ENCODE results near the gene DPP7.

DPP7 gene

GRCh38 chr9:137111788-137112563 lies 2.6 kb downstream of the DPP7 start:
- H3K27me3 Mint-ChIP-seq: no peaks in the 10 kb centered on the region
- H3K4me1 Mint-ChIP-seq: peaks cover 12% of the 10 kb centered on the region
- no peak for ATAC-seq
- H3K4me3 Mint-ChIP-seq: no peak overlapping the region
- H3K27ac Mint-ChIP-seq: no peak overlapping the region
- no peaks in the 10 kb centered on the region for H3K9me3 Mint-ChIP-seq
- peaks cover 13% of the 10 kb centered on the region for H3K36me3 Mint-ChIP-seq

- H3K36me3 Mint-ChIP-seq: peaks cover 13% of the 10 kb centered on the region
- no peak overlapping the region for H3K4me3 Mint-ChIP-seq
- no peak overlapping the region for H3K27ac Mint-ChIP-seq
- peaks cover 12% of the 10 kb centered on the region for H3K4me1 Mint-ChIP-seq
- no peak for ATAC-seq
- H3K9me3 Mint-ChIP-seq: no peaks in the 10 kb centered on the region
- H3K27me3 Mint-ChIP-seq: no peaks in the 10 kb centered on the region
These were observed 3.4 kb downstream of the DPP7 start for GRCh38 chr9:137110911-137111787.

- peaks cover 12% of the 10 kb centered on the region for H3K4me1 Mint-ChIP-seq
- no peak for ATAC-seq
- no peak overlapping the region for H3K27ac Mint-ChIP-seq
- no peaks in the 10 kb centered on the region for H3K9me3 Mint-ChIP-seq
- H3K27me3 Mint-ChIP-seq: no peaks in the 10 kb centered on the region
- H3K4me3 Mint-ChIP-seq: no peak overlapping the region
- peaks cover 13% of the 10 kb centered on the region for H3K36me3 Mint-ChIP-seq
These were observed 4.2 kb downstream of the DPP7 start for GRCh38 chr9:137110147-137110910.

GRCh38 chr9:137109250-137110146 lies 5.0 kb downstream of the DPP7 start:
- no peak for ATAC-seq
- Mint-ChIP-seq H3K9me3 (no peaks in the 10 kb centered on the region), H3K27me3 (no peaks in the 10 kb centered on the region), H3K4me3 (no peak overlapping the region), H3K36me3 (peaks cover 13% of the 10 kb centered on the region), H3K27ac (no peak overlapping the region), H3K4me1 (peaks cover 12% of the 10 kb centered on the region)

GRCh38 chr9:137108608-137109249 lies 5.8 kb downstream of the DPP7 start:
- H3K9me3 Mint-ChIP-seq: no peaks in the 10 kb centered on the region
- no peak overlapping the region for H3K27ac Mint-ChIP-seq
- no peak overlapping the region for H3K4me3 Mint-ChIP-seq
- H3K36me3 Mint-ChIP-seq: peaks cover 13% of the 10 kb centered on the region
- peaks cover 12% of the 10 kb centered on the region for H3K4me1 Mint-ChIP-seq
- no peak for ATAC-seq
- H3K27me3 Mint-ChIP-seq: no peaks in the 10 kb centered on the region

GRCh38 chr9:137107982-137108381 lies 6.6 kb downstream of the DPP7 start:
- no peak overlapping the region for H3K27ac Mint-ChIP-seq
- H3K4me1 Mint-ChIP-seq: peaks cover 4% of the 10 kb centered on the region
- no peaks in the 10 kb centered on the region for H3K27me3 Mint-ChIP-seq
- ATAC-seq: no peak
- H3K4me3 Mint-ChIP-seq: no peak overlapping the region
- H3K36me3 Mint-ChIP-seq: peaks cover 11% of the 10 kb centered on the region
- H3K9me3 Mint-ChIP-seq: no peaks in the 10 kb centered on the region

GRCh38 chr9:137107312-137107921 lies 7.1 kb downstream of the DPP7 start:
- H3K36me3 Mint-ChIP-seq: peaks cover 7% of the 10 kb centered on the region
- H3K9me3 Mint-ChIP-seq: no peaks in the 10 kb centered on the region
- no peak overlapping the region for H3K27ac Mint-ChIP-seq
- H3K4me1 Mint-ChIP-seq: no peaks in the 10 kb centered on the region
- no peaks in the 10 kb centered on the region for H3K27me3 Mint-ChIP-seq
- ATAC-seq: peak; percentile 2
- H3K4me3 Mint-ChIP-seq: no peak overlapping the region

- no peak overlapping the region for H3K4me3 Mint-ChIP-seq
- H3K9me3 Mint-ChIP-seq: no peaks in the 10 kb centered on the region
- H3K4me1 Mint-ChIP-seq: no peaks in the 10 kb centered on the region
- no peaks in the 10 kb centered on the region for H3K27me3 Mint-ChIP-seq
- no peak for ATAC-seq
- H3K36me3 Mint-ChIP-seq: peaks cover 7% of the 10 kb centered on the region
- H3K27ac Mint-ChIP-seq: no peak overlapping the region
These were observed 7.8 kb downstream of the DPP7 start for GRCh38 chr9:137106662-137107250.

- no peak overlapping the region for H3K4me3 Mint-ChIP-seq
- H3K36me3 Mint-ChIP-seq: peaks cover 5% of the 10 kb centered on the region
- H3K4me1 Mint-ChIP-seq: no peaks in the 10 kb centered on the region
- no peaks in the 10 kb centered on the region for H3K27me3 Mint-ChIP-seq
- ATAC-seq: no peak
- H3K27ac Mint-ChIP-seq: no peak overlapping the region
- H3K9me3 Mint-ChIP-seq: no peaks in the 10 kb centered on the region
These were observed 8.5 kb downstream of the DPP7 start for GRCh38 chr9:137105814-137106661.

GRCh38 chr9:137103206-137103999 lies 11.1 kb downstream of the DPP7 start:
- no peaks in the 10 kb centered on the region for H3K27me3 Mint-ChIP-seq
- no peaks in the 10 kb centered on the region for H3K9me3 Mint-ChIP-seq
- peaks cover 11% of the 10 kb centered on the region for H3K36me3 Mint-ChIP-seq
- H3K27ac Mint-ChIP-seq: no peak overlapping the region
- no peak overlapping the region for H3K4me3 Mint-ChIP-seq
- no peak for ATAC-seq
- H3K4me1 Mint-ChIP-seq: no peaks in the 10 kb centered on the region

- Mint-ChIP-seq H3K36me3 (peaks cover 32% of the 10 kb centered on the region), H3K4me1 (peaks cover 15% of the 10 kb centered on the region), H3K27ac (no peak overlapping the region), H3K4me3 (no peak overlapping the region), H3K27me3 (no peaks in the 10 kb centered on the region), H3K9me3 (no peaks in the 10 kb centered on the region)
- no peak for ATAC-seq
These were observed 15.3 kb downstream of the DPP7 start for GRCh38 chr9:137099231-137099630.

GRCh38 chr9:137097761-137098462 lies 16.6 kb downstream of the DPP7 start:
- Mint-ChIP-seq H3K4me1 (peaks cover 15% of the 10 kb centered on the region), H3K4me3 (no peak overlapping the region), H3K9me3 (no peaks in the 10 kb centered on the region), H3K36me3 (peaks cover 36% of the 10 kb centered on the region), H3K27me3 (no peaks in the 10 kb centered on the region), H3K27ac (no peak overlapping the region)
- no peak for ATAC-seq

Measured in stimulated activated memory B cell treated with anti-CD40 and anti-IgM and Interleukin-4, amounts not matched to agents 10 μg/mL and 1 μg/mL and 100 μg/mL, for 72 hours (primary cell).